MCF 10A (cell line): ENCODE data around the gene UTF1. TPM values are rescaled to one million over a fixed set of nuclear protein-coding genes. Genes with fewer than 3 reads are reported as not detected.

Source experiments
- BruUV-seq: library from RNA; stranded (reverse); fragments of 400-500 nt; replicated peaks from 2 replicates; lab custom pipeline; 2021; lab: Mats Ljungman, UMichigan
- CTCF ChIA-PET: fragments of 300-600 bp; sonication (Branson Sonifier 250); formaldehyde crosslinking; extraction: SDS; loops from one replicate; lab custom pipeline; 2021; ENCODE audit warnings: antibody characterized with exemption, inconsistent platforms; lab: Yijun Ruan, JAX
- POLR2A ChIA-PET: fragments of 300-600, 350-650 bp; sonication (Branson Sonifier 250); formaldehyde crosslinking; extraction: SDS; loops from one replicate; lab custom pipeline; 2020; ENCODE audit warnings: antibody characterized with exemption, inconsistent platforms; lab: Yijun Ruan, JAX
- DNase-seq: peaks from one replicate; pipeline ENCODE4 v3.0.0-alpha.2; 2018; ENCODE audit not compliant: unreplicated experiment
- H3K27ac Mint-ChIP-seq: one replicate; pipeline ENCODE4 v1.8.0; 2022; ENCODE audit warnings: mild to moderate bottlenecking, low read depth, mixed read lengths; ENCODE audit not compliant: unreplicated experiment
- H3K27me3 Mint-ChIP-seq: one replicate; pipeline ENCODE4 v1.8.0; 2022; ENCODE audit warnings: mixed read lengths; ENCODE audit not compliant: insufficient read depth, unreplicated experiment
- H3K36me3 Mint-ChIP-seq: one replicate; pipeline ENCODE4 v1.8.0; 2022; ENCODE audit warnings: mild to moderate bottlenecking, moderate library complexity, mixed read lengths; ENCODE audit not compliant: insufficient read depth, unreplicated experiment
- H3K4me1 Mint-ChIP-seq: one replicate; pipeline ENCODE4 v1.8.0; 2022; ENCODE audit warnings: mixed read lengths; ENCODE audit not compliant: insufficient read depth, unreplicated experiment
- H3K4me3 Mint-ChIP-seq: one replicate; pipeline ENCODE4 v1.8.0; 2022; ENCODE audit warnings: mild to moderate bottlenecking, moderate library complexity, mixed read lengths; ENCODE audit not compliant: unreplicated experiment
- H3K9me3 Mint-ChIP-seq: one replicate; pipeline ENCODE4 v1.8.0; 2022; ENCODE audit warnings: mixed read lengths; ENCODE audit not compliant: unreplicated experiment
- CTCF ChIP-seq: fragments of 200-600 bp; IDR thresholded peaks from one replicate; pipeline ENCODE4 v1.8.0; 2022; ENCODE audit warnings: antibody characterized with exemption, mild to moderate bottlenecking; ENCODE audit not compliant: unreplicated experiment
- intact Hi-C: fragments of 100-400 bp; cut with micrococcal nuclease; formaldehyde crosslinking; loops from 2 replicates; pipeline ENCODE4 v1.14.1; 2022
- total RNA-seq: library from RNA; stranded (reverse); gene quantifications from 2 replicates; pipeline ENCODE4 v1.2.3, GENCODE V29; 2022

The UTF1 gene
- total RNA-seq, 1 experiment from 2014 or later = not detected

DNA sequence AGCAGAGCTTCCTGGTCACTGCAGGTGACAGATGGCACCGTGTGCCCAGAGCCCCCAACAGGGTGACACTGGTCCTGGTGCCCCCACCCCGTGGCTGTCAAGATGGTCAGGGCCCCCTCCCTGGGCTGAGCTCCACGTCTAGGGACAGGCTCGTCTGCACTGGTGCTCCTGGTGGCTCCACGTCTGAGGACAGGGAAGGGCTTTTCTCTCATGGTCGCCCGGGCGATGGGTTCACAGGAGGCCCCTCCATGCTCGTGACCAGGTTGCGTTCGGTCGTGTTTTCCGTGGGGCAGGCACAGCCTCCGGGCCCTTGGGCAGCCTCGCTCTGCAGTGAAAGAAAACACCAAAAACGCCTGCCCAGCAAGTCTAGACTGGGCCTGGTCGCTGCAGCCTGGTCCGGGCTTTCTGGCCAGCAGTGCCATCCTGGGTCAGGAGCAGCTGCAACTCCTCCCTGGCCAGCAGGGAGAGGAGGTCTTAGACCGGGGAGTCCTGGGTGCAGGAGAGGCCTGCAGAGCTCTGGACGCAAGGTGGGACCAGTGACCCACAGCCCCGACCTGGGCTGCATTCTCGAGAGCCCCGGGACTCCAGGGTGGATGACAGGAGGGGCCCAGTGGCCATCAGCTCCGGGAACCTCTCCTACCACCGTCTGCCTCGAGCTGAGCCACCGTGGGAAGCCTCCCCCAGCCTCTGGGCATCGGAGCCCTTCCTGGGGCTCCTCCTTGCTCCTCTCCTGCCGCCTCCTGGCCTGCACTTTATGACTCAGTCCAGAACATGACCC lies 27.9 kb upstream of the UTF1 start:
- Mint-ChIP-seq H3K27me3 (no peaks in the 10 kb centered on the region), H3K4me1 (no peaks in the 10 kb centered on the region), H3K4me3 (no peak overlapping the region), H3K27ac (no peak overlapping the region), H3K9me3 (no peaks in the 10 kb centered on the region), H3K36me3 (no peaks in the 10 kb centered on the region)
- TF ChIP-seq CTCF = no peak
- intact Hi-C loops = no loop called here
- no peak for DNase-seq
- BruUV-seq = no TSS peak
- POLR2A ChIA-PET = no interaction called here
- CTCF ChIA-PET = no interaction called here

GRCh38 chr10:133202778-133203651 lies 27.0 kb upstream of the UTF1 start:
- intact Hi-C loops = no loop called here
- Mint-ChIP-seq H3K4me3 (no peak overlapping the region), H3K4me1 (no peaks in the 10 kb centered on the region), H3K27me3 (no peaks in the 10 kb centered on the region), H3K9me3 (no peaks in the 10 kb centered on the region), H3K27ac (no peak overlapping the region), H3K36me3 (no peaks in the 10 kb centered on the region)
- BruUV-seq = no TSS peak
- ChIA-PET POLR2A (no interaction called here), CTCF (no interaction called here)
- TF ChIP-seq CTCF = no peak
- no peak for DNase-seq

DNA sequence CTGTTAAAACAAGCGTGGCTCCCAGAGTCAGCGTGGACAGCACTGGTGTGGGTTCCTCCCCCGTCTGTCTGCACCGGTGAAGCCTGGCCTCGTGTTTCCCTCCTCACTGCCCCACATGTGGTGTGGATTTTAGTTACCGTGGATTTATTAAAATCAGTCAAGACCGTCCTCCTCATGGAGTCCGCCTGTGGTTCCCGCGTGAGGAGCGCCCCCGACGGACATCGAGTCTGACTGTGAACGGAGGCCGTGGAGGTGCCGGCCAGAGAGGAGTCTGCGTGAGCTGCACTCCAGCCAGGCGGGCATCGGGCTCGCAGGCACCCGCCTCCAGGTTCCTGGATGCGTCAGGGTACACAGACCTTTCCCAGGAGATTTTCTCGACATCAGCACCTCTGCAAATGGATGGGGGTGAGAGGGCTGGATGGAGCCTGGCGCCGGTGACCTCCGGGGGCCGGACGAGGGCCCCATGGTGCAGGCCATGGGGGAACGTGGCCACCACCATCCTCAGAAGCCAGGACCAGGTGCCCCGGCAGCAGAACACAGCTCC lies 26.3 kb upstream of the UTF1 start:
- no peak overlapping the region for H3K27ac Mint-ChIP-seq
- intact Hi-C loops = no loop called here
- no peak for DNase-seq
- no peak overlapping the region for H3K4me3 Mint-ChIP-seq
- BruUV-seq = no TSS peak
- CTCF ChIA-PET = no interaction called here
- H3K9me3 Mint-ChIP-seq = no peaks in the 10 kb centered on the region
- H3K4me1 Mint-ChIP-seq = no peaks in the 10 kb centered on the region
- POLR2A ChIA-PET = no interaction called here
- no peak for TF ChIP-seq CTCF
- H3K36me3 Mint-ChIP-seq = no peaks in the 10 kb centered on the region
- H3K27me3 Mint-ChIP-seq = no peaks in the 10 kb centered on the region
